Neural progenitor cell (in vitro differentiated cells): ENCODE results near the gene HPSE.

Source experiments
- EZH2phosphoT487 ChIP-seq: fragments of 200-600 bp; sonication (generic); IDR thresholded peaks from 2 replicates; pipeline ENCODE4 v1.6.1; 2017; ENCODE audit warnings: antibody characterized with exemption
- TF ChIP-seq, protein P1 (sequence below): fragments of 200-600 bp; sonication (generic); IDR thresholded peaks from 2 replicates; pipeline ENCODE4 v1.5.1; 2017; ENCODE audit warnings: antibody characterized with exemption, mild to moderate bottlenecking

DNA sequence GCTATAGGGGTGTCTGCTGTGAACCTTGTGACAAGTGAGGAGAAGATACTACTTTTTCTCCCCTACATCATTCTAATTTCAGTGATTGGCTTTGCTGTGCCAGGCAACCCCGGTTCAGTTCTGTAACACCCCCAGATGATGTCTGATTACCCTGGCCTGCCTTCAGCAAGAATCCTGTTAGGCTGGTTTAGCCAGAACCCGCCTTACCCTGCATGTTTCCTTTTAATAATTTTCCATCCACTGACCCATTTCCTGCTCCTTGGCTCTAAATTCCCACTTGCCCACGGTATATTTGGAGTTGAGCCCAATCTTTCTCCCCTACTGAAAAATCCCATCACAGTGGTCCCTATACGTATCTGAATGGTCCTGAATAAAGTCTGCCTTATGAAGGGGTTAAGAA is 46.5 kb upstream of the HPSE start:
- TF ChIP-seq, protein P1, sequence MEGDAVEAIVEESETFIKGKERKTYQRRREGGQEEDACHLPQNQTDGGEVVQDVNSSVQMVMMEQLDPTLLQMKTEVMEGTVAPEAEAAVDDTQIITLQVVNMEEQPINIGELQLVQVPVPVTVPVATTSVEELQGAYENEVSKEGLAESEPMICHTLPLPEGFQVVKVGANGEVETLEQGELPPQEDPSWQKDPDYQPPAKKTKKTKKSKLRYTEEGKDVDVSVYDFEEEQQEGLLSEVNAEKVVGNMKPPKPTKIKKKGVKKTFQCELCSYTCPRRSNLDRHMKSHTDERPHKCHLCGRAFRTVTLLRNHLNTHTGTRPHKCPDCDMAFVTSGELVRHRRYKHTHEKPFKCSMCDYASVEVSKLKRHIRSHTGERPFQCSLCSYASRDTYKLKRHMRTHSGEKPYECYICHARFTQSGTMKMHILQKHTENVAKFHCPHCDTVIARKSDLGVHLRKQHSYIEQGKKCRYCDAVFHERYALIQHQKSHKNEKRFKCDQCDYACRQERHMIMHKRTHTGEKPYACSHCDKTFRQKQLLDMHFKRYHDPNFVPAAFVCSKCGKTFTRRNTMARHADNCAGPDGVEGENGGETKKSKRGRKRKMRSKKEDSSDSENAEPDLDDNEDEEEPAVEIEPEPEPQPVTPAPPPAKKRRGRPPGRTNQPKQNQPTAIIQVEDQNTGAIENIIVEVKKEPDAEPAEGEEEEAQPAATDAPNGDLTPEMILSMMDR: no peak
- no peak for TF ChIP-seq EZH2phosphoT487
